KMS-11 (cell line): Measurements from ENCODE around the gene NOD2.

Experiments used
- H2AFZ ChIP-seq: fragments of 200-600 bp; sonication (generic); 2 replicates; pipeline ENCODE4 v1.6.1; 2016; ENCODE audit warnings: antibody characterized with exemption, mixed run types, low read depth
- H3K27ac ChIP-seq: fragments of 200-600 bp; sonication (generic); 2 replicates; pipeline ENCODE4 v1.6.1; 2016; ENCODE audit warnings: mild to moderate bottlenecking, mixed run types
- H3K27me3 ChIP-seq: fragments of 200-600 bp; sonication (generic); 2 replicates; pipeline ENCODE4 v1.6.1; 2017; ENCODE audit warnings: mild to moderate bottlenecking, low read depth, mixed run types, moderate library complexity; ENCODE audit not compliant: insufficient read depth
- H3K36me3 ChIP-seq: fragments of 200-600 bp; sonication (generic); 2 replicates; pipeline ENCODE4 v1.6.1; 2017; ENCODE audit warnings: mild to moderate bottlenecking, mixed run types; ENCODE audit not compliant: insufficient read depth
- H3K4me1 ChIP-seq: fragments of 200-600 bp; sonication (generic); 2 replicates; pipeline ENCODE4 v1.6.1; 2016; ENCODE audit warnings: mild to moderate bottlenecking, low read depth, mixed run types; ENCODE audit not compliant: poor library complexity, severe bottlenecking
- H3K4me2 ChIP-seq: fragments of 200-600 bp; sonication (generic); 2 replicates; pipeline ENCODE4 v1.7.0; 2016; ENCODE audit warnings: mild to moderate bottlenecking, mixed run types
- H3K4me3 ChIP-seq: fragments of 200-600 bp; sonication (generic); IDR thresholded peaks from 2 replicates; pipeline ENCODE4 v1.6.1; 2017; ENCODE audit warnings: low read depth, low read length, mixed read lengths; ENCODE audit not compliant: insufficient read depth
- H3K79me2 ChIP-seq: fragments of 200-600 bp; sonication (generic); 2 replicates; pipeline ENCODE4 v1.6.1; 2016; ENCODE audit warnings: low read depth, mixed run types; ENCODE audit not compliant: insufficient read depth
- H3K9ac ChIP-seq: fragments of 200-600 bp; sonication (generic); 2 replicates; pipeline ENCODE4 v1.6.1; 2016; ENCODE audit warnings: mild to moderate bottlenecking, mixed run types
- H4K20me1 ChIP-seq: fragments of 200-600 bp; sonication (generic); 2 replicates; pipeline ENCODE4 v1.6.1; 2016; ENCODE audit warnings: mild to moderate bottlenecking, mixed run types; ENCODE audit not compliant: insufficient read depth
- CTCF ChIP-seq: fragments of 200-600 bp; sonication (generic); conservative IDR thresholded peaks from 2 replicates; pipeline ENCODE4 v1.6.1; 2017; ENCODE audit warnings: low read depth, mild to moderate bottlenecking, antibody characterized with exemption, low read length, moderate library complexity, mixed read lengths

The NOD2 gene

GRCh38 chr16:50677351-50677750 lies 16.1 kb upstream of the NOD2 start:
- no peak overlapping the region for H2AFZ ChIP-seq
- no peak overlapping the region for H3K27ac ChIP-seq
- H3K9ac ChIP-seq: no peak overlapping the region
- H3K4me3 ChIP-seq: no peak overlapping the region
- no peaks in the 10 kb centered on the region for H3K36me3 ChIP-seq
- TF ChIP-seq CTCF: no peak; the same call in 1 of the 2 replicates
- H3K27me3 ChIP-seq: no peaks in the 10 kb centered on the region
- H3K79me2 ChIP-seq: no peaks in the 10 kb centered on the region
- no peaks in the 10 kb centered on the region for H4K20me1 ChIP-seq
- H3K4me2 ChIP-seq: no peak overlapping the region
- H3K4me1 ChIP-seq: no peaks in the 10 kb centered on the region

DNA sequence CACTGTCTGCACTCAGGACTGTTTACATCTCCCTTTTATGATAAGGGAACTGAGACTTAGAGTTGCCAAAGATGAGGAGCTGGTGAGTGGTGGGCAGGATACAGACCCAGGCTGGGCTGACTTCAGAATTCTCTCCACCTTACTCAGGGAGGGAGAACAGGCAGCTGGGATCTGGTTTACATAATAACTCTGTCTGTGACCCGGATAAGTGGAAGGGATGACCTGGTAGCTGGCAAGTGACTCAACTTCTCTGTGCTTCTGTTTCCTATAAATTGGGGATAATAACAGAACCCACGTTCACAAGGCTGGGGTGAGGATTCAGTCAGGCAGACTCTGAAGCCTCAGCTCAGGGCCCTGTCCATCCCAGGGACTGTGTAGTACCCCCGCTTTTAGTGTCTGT lies 14.9 kb upstream of the NOD2 start:
- Histone ChIP-seq H2AFZ (no peak overlapping the region), H3K36me3 (no peaks in the 10 kb centered on the region), H3K27me3 (no peaks in the 10 kb centered on the region), H3K4me1 (no peaks in the 10 kb centered on the region), H3K4me3 (no peak overlapping the region), H3K27ac (no peak overlapping the region), H4K20me1 (no peaks in the 10 kb centered on the region), H3K4me2 (no peak overlapping the region), H3K79me2 (no peaks in the 10 kb centered on the region), H3K9ac (no peak overlapping the region)
- no peak for TF ChIP-seq CTCF

GRCh38 chr16:50679266-50679665 lies 14.1 kb upstream of the NOD2 start:
- H3K36me3 ChIP-seq: no peaks in the 10 kb centered on the region
- no peaks in the 10 kb centered on the region for H3K27me3 ChIP-seq
- H2AFZ ChIP-seq: no peak overlapping the region
- H3K79me2 ChIP-seq: no peaks in the 10 kb centered on the region
- TF ChIP-seq CTCF: no peak
- H3K4me2 ChIP-seq: no peak overlapping the region
- no peak overlapping the region for H3K4me3 ChIP-seq
- no peaks in the 10 kb centered on the region for H3K4me1 ChIP-seq
- no peaks in the 10 kb centered on the region for H4K20me1 ChIP-seq
- no peak overlapping the region for H3K9ac ChIP-seq
- no peak overlapping the region for H3K27ac ChIP-seq

GRCh38 chr16:50679676-50680555 lies 13.5 kb upstream of the NOD2 start:
- H3K4me3 ChIP-seq: no peak overlapping the region
- H4K20me1 ChIP-seq: no peaks in the 10 kb centered on the region
- no peak overlapping the region for H2AFZ ChIP-seq
- H3K9ac ChIP-seq: no peak overlapping the region
- no peaks in the 10 kb centered on the region for H3K27me3 ChIP-seq
- H3K4me1 ChIP-seq: no peaks in the 10 kb centered on the region
- no peaks in the 10 kb centered on the region for H3K36me3 ChIP-seq
- H3K79me2 ChIP-seq: no peaks in the 10 kb centered on the region
- no peak for TF ChIP-seq CTCF
- H3K27ac ChIP-seq: no peak overlapping the region
- no peak overlapping the region for H3K4me2 ChIP-seq
